ENCODE measurements around the gene RSRC1. TPM values are rescaled to one million over a fixed set of nuclear protein-coding genes. Genes with fewer than 3 reads are reported as not detected.

The RSRC1 gene
- polyA plus RNA-seq, 4 donors = 9.4 to 24.4 (median 11.6) TPM

DNA sequence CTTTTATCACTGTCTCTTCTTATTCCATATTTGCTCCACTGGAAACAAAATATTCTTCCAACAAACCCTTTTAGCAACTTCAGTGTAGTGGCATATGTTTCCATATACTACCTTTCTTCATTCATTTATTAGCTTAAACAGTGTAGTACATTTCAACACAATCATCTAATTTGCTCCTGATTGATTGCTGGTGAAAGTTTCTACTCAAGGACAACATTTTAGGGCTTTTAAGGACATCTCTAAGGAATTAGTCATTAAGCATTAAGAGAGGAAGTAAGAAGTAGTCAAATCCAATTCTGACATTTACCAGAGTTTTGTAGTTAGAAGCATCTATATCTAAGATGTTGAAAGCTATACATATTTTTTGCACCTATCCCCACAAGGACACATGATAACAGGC lies 55.8 kb downstream of the RSRC1 start:
- FAIRE-seq (no peak), DNase-seq (no peak)
- H3K4me3 ChIP-seq (ENCODE audit: low read depth in 1 of 3, low read length in 3 of 3) = no peak overlapping the region
- no peak overlapping the region for H3K27ac ChIP-seq (ENCODE audit: low read depth in 1 of 3, low read length in 2 of 3)
- no peaks in the 10 kb centered on the region for H3K27me3 ChIP-seq (ENCODE audit: control insufficient read depth in 3 of 3, insufficient read depth in 3 of 3, low read length in 3 of 3)
- peaks cover 0 to 2% (median 0%) of the 10 kb centered on the region in 3 donors for H3K36me3 ChIP-seq (ENCODE audit: control insufficient read depth in 3 of 3, insufficient read depth in 2 of 3, low read depth in 1 of 3, low read length in 3 of 3)
- peaks cover 0 to 3% (median 0%) of the 10 kb centered on the region in 3 donors for H3K4me1 ChIP-seq (ENCODE audit: control insufficient read depth in 3 of 3, insufficient read depth in 2 of 3, low read depth in 1 of 3, low read length in 2 of 3)
- no peaks in the 10 kb centered on the region for H3K9me3 ChIP-seq (ENCODE audit: control insufficient read depth in 2 of 2, insufficient read depth in 1 of 2, low read depth in 1 of 2, low read length in 1 of 2)

GRCh38 chr3:158166223-158166622 lies 56.3 kb downstream of the RSRC1 start:
- H3K9me3 ChIP-seq (ENCODE audit: control insufficient read depth in 2 of 2, insufficient read depth in 1 of 2, low read depth in 1 of 2, low read length in 1 of 2) = no peaks in the 10 kb centered on the region
- FAIRE-seq (no peak), DNase-seq (no peak)
- H3K4me1 ChIP-seq (ENCODE audit: control insufficient read depth in 3 of 3, insufficient read depth in 2 of 3, low read depth in 1 of 3, low read length in 2 of 3) = no peaks in the 10 kb centered on the region
- no peak overlapping the region for H3K27ac ChIP-seq (ENCODE audit: low read depth in 1 of 3, low read length in 2 of 3)
- peaks cover 0 to 2% (median 0%) of the 10 kb centered on the region in 3 donors for H3K36me3 ChIP-seq (ENCODE audit: control insufficient read depth in 3 of 3, insufficient read depth in 2 of 3, low read depth in 1 of 3, low read length in 3 of 3)
- 36 to 81% (median 58%) methylated on average over 2 of the region's 2 CpGs for WGBS, 3 donors
- H3K27me3 ChIP-seq (ENCODE audit: control insufficient read depth in 3 of 3, insufficient read depth in 3 of 3, low read length in 3 of 3) = no peaks in the 10 kb centered on the region
- H3K4me3 ChIP-seq (ENCODE audit: low read depth in 1 of 3, low read length in 3 of 3) = no peak overlapping the region

DNA sequence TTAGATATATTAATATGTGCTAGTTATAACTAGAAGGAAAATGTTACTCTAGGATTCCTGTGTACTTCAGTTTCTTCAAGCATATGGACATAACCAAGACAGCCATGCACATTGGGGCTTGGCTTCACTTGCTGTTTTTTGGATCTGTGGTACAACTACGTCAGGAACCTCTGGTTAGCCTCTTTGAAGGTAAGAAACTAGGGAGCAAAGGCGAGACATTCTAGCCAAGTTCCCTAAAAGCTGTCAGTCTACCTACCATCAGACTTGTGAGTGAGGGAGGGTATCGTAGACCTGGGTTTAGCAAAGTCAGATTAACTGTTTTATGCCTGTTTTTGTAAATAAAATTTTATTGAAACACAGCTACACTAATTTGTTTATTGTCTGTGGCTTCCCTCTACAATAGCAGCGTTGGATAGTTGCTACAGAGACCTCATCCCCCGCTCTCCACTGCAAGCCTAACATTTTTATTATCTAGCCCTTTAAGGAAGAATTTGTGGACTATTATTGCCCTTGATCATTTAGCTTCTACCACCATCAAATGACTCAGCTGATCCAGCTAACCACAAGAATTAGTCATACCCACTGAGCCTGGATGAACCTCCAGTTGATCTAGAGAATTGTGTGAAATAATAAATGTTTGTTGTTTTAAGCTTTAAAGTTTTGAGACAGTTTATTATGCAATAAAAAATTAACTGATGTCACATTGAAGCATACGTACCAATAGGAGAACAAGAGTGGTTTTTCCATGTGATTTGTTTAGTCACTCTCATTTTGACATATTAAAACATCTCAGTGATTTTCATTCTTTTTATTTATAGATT lies 58.1 kb downstream of the RSRC1 start:
- DNase-seq (peak in 1 of 2 donors; percentile 1), FAIRE-seq (no peak)
- no peak overlapping the region for H3K27ac ChIP-seq (ENCODE audit: low read depth in 1 of 3, low read length in 2 of 3)
- peaks cover 0 to 2% (median 2%) of the 10 kb centered on the region in 3 donors for H3K36me3 ChIP-seq (ENCODE audit: control insufficient read depth in 3 of 3, insufficient read depth in 2 of 3, low read depth in 1 of 3, low read length in 3 of 3)
- WGBS, 3 donors = 73 to 87% (median 81%) methylated on average over 6 of the region's 6 CpGs
- H3K9me3 ChIP-seq (ENCODE audit: control insufficient read depth in 2 of 2, insufficient read depth in 1 of 2, low read depth in 1 of 2, low read length in 1 of 2) = no peaks in the 10 kb centered on the region
- H3K27me3 ChIP-seq (ENCODE audit: control insufficient read depth in 3 of 3, insufficient read depth in 3 of 3, low read length in 3 of 3) = no peaks in the 10 kb centered on the region
- H3K4me3 ChIP-seq (ENCODE audit: low read depth in 1 of 3, low read length in 3 of 3) = no peak overlapping the region
- H3K4me1 ChIP-seq (ENCODE audit: control insufficient read depth in 3 of 3, insufficient read depth in 2 of 3, low read depth in 1 of 3, low read length in 2 of 3) = no peaks in the 10 kb centered on the region

DNA sequence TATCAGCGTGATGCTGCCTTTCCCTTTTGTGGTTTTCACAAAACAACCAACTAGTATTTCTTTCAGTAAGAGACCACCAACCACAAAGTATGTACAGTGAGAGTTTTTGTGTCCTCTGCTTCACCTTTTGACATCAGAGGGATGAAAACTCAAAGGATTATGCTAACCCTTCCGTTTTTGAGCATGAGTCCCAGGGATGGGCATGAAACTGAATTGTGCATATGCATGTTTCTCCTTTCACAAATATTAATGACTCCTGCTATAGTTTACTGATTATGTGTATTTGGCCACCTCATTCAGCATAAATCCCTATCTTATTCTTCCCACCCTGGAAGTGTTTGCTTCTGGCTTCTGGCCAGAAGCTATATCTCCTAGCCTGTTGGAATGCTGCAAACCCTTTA lies 59.2 kb downstream of the RSRC1 start:
- H3K36me3 ChIP-seq (ENCODE audit: control insufficient read depth in 3 of 3, insufficient read depth in 2 of 3, low read depth in 1 of 3, low read length in 3 of 3) = peaks cover 0 to 2% (median 2%) of the 10 kb centered on the region in 3 donors
- H3K4me1 ChIP-seq (ENCODE audit: control insufficient read depth in 3 of 3, insufficient read depth in 2 of 3, low read depth in 1 of 3, low read length in 2 of 3) = no peaks in the 10 kb centered on the region
- no peak overlapping the region for H3K27ac ChIP-seq (ENCODE audit: low read depth in 1 of 3, low read length in 2 of 3)
- no peak overlapping the region for H3K4me3 ChIP-seq (ENCODE audit: low read depth in 1 of 3, low read length in 3 of 3)
- DNase-seq (peak in 1 of 2 donors; percentile 4), FAIRE-seq (no peak)
- no peaks in the 10 kb centered on the region for H3K9me3 ChIP-seq (ENCODE audit: control insufficient read depth in 2 of 2, insufficient read depth in 1 of 2, low read depth in 1 of 2, low read length in 1 of 2)
- no peaks in the 10 kb centered on the region for H3K27me3 ChIP-seq (ENCODE audit: control insufficient read depth in 3 of 3, insufficient read depth in 3 of 3, low read length in 3 of 3)
- WGBS, 3 donors = 68 to 89% (median 68%) methylated on average over 2 of the region's 2 CpGs

DNA sequence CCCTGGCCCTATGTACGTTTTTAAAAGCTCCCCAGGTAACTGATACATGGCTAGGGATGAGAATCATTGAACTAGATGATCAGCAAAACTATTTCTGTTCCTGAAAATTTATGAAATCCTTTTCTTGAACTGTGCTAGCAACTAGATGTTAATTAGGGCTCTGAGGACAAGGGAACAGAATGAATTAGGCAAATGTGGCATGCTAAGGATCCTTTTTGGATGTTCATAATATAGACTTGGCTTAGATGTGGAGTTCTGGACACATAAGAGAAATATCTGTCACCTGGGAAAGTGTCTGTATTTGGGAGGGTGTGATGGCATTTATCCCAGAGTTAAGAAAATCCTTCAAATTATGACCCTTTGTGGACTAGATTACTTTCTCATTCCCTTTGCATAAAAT lies 71.2 kb downstream of the RSRC1 start:
- Histone ChIP-seq H3K4me1 (ENCODE audit: control insufficient read depth in 3 of 3, insufficient read depth in 2 of 3, low read depth in 1 of 3, low read length in 2 of 3) (no peaks in the 10 kb centered on the region), H3K4me3 (ENCODE audit: low read depth in 1 of 3, low read length in 3 of 3) (no peak overlapping the region), H3K36me3 (ENCODE audit: control insufficient read depth in 3 of 3, insufficient read depth in 2 of 3, low read depth in 1 of 3, low read length in 3 of 3) (no peaks in the 10 kb centered on the region), H3K27ac (ENCODE audit: low read depth in 1 of 3, low read length in 2 of 3) (no peak overlapping the region), H3K27me3 (ENCODE audit: control insufficient read depth in 3 of 3, insufficient read depth in 3 of 3, low read length in 3 of 3) (no peaks in the 10 kb centered on the region), H3K9me3 (ENCODE audit: control insufficient read depth in 2 of 2, insufficient read depth in 1 of 2, low read depth in 1 of 2, low read length in 1 of 2) (no peaks in the 10 kb centered on the region)
- FAIRE-seq (no peak), DNase-seq (no peak)
- 70 to 90% (median 76%) methylated on average over 1 of the region's 1 CpG for WGBS, 3 donors

GRCh38 chr3:158185711-158186110 lies 75.8 kb downstream of the RSRC1 start:
- DNase-seq (no peak), FAIRE-seq (no peak)
- H3K9me3 ChIP-seq (ENCODE audit: control insufficient read depth in 2 of 2, insufficient read depth in 1 of 2, low read depth in 1 of 2, low read length in 1 of 2) = no peaks in the 10 kb centered on the region
- no peaks in the 10 kb centered on the region for H3K27me3 ChIP-seq (ENCODE audit: control insufficient read depth in 3 of 3, insufficient read depth in 3 of 3, low read length in 3 of 3)
- H3K4me1 ChIP-seq (ENCODE audit: control insufficient read depth in 3 of 3, insufficient read depth in 2 of 3, low read depth in 1 of 3, low read length in 2 of 3) = no peaks in the 10 kb centered on the region
- H3K36me3 ChIP-seq (ENCODE audit: control insufficient read depth in 3 of 3, insufficient read depth in 2 of 3, low read depth in 1 of 3, low read length in 3 of 3) = no peaks in the 10 kb centered on the region
- 77 to 97% (median 93%) methylated on average over 1 of the region's 1 CpG for WGBS, 3 donors
- H3K27ac ChIP-seq (ENCODE audit: low read depth in 1 of 3, low read length in 2 of 3) = no peak overlapping the region
- no peak overlapping the region for H3K4me3 ChIP-seq (ENCODE audit: low read depth in 1 of 3, low read length in 3 of 3)

GRCh38 chr3:158200955-158201354 lies 91.1 kb downstream of the RSRC1 start:
- DNase-seq = no peak

GRCh38 chr3:158205324-158205723 lies 95.4 kb downstream of the RSRC1 start:
- no peak for DNase-seq
- H3K9me3 ChIP-seq (ENCODE audit: control insufficient read depth in 2 of 2, insufficient read depth in 1 of 2, low read depth in 1 of 2, low read length in 1 of 2) = peaks cover 0 to 4% of the 10 kb centered on the region in 2 donors
- 57 to 92% (median 77%) methylated on average over 2 of the region's 2 CpGs for WGBS, 3 donors
- no peaks in the 10 kb centered on the region for H3K27me3 ChIP-seq (ENCODE audit: control insufficient read depth in 3 of 3, insufficient read depth in 3 of 3, low read length in 3 of 3)
- H3K36me3 ChIP-seq (ENCODE audit: control insufficient read depth in 3 of 3, insufficient read depth in 2 of 3, low read depth in 1 of 3, low read length in 3 of 3) = no peaks in the 10 kb centered on the region
- no peak overlapping the region for H3K27ac ChIP-seq (ENCODE audit: low read depth in 1 of 3, low read length in 2 of 3)
- no peaks in the 10 kb centered on the region for H3K4me1 ChIP-seq (ENCODE audit: control insufficient read depth in 3 of 3, insufficient read depth in 2 of 3, low read depth in 1 of 3, low read length in 2 of 3)
- H3K4me3 ChIP-seq (ENCODE audit: low read depth in 1 of 3, low read length in 3 of 3) = no peak overlapping the region
- no peak for FAIRE-seq

More at GRCh38 chr3:158200955-158201354, 91.1 kb downstream of the RSRC1 start:
- Histone ChIP-seq H3K36me3 (ENCODE audit: control insufficient read depth in 3 of 3, insufficient read depth in 2 of 3, low read depth in 1 of 3, low read length in 3 of 3) (no peaks in the 10 kb centered on the region), H3K9me3 (ENCODE audit: control insufficient read depth in 2 of 2, insufficient read depth in 1 of 2, low read depth in 1 of 2, low read length in 1 of 2) (peaks cover 0 to 13% of the 10 kb centered on the region in 2 donors), H3K27me3 (ENCODE audit: control insufficient read depth in 3 of 3, insufficient read depth in 3 of 3, low read length in 3 of 3) (no peaks in the 10 kb centered on the region), H3K27ac (ENCODE audit: low read depth in 1 of 3, low read length in 2 of 3) (no peak overlapping the region), H3K4me3 (ENCODE audit: low read depth in 1 of 3, low read length in 3 of 3) (no peak overlapping the region), H3K4me1 (ENCODE audit: control insufficient read depth in 3 of 3, insufficient read depth in 2 of 3, low read depth in 1 of 3, low read length in 2 of 3) (no peaks in the 10 kb centered on the region)
- peak; percentile 33 for FAIRE-seq

GRCh38 chr3:158205994-158206393 lies 96.1 kb downstream of the RSRC1 start:
- DNase-seq = no peak
- Histone ChIP-seq H3K27ac (ENCODE audit: low read depth in 1 of 3, low read length in 2 of 3) (no peak overlapping the region), H3K4me3 (ENCODE audit: low read depth in 1 of 3, low read length in 3 of 3) (no peak overlapping the region), H3K27me3 (ENCODE audit: control insufficient read depth in 3 of 3, insufficient read depth in 3 of 3, low read length in 3 of 3) (no peaks in the 10 kb centered on the region), H3K36me3 (ENCODE audit: control insufficient read depth in 3 of 3, insufficient read depth in 2 of 3, low read depth in 1 of 3, low read length in 3 of 3) (no peaks in the 10 kb centered on the region), H3K9me3 (ENCODE audit: control insufficient read depth in 2 of 2, insufficient read depth in 1 of 2, low read depth in 1 of 2, low read length in 1 of 2) (peaks cover 0 to 4% of the 10 kb centered on the region in 2 donors), H3K4me1 (ENCODE audit: control insufficient read depth in 3 of 3, insufficient read depth in 2 of 3, low read depth in 1 of 3, low read length in 2 of 3) (no peaks in the 10 kb centered on the region)
- 76 to 85% (median 77%) methylated on average over 2 of the region's 2 CpGs for WGBS, 3 donors
- no peak for FAIRE-seq
